ENCODE measurements around the gene IER5L.

DNA sequence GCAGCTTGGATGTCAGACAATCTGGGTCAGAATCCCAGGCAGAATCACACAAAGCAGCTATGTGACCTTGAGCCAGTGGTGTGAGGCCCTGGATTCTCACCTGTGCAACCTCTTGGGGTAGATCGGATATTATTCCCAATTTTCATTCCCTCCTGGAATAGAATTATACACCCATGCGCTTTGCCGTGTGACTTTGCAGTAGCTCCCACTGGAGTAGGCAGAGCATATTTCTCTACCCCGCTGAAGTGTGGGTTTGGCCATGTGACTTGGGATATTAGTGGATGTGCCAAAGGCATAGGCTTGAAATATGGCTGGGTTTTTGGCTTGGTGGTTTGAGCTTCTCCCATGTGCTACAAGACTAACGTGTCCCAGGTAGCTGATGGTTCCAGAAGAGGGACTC lies 35.5 kb upstream of the IER5L start:
- TF ChIP-seq, protein P1, sequence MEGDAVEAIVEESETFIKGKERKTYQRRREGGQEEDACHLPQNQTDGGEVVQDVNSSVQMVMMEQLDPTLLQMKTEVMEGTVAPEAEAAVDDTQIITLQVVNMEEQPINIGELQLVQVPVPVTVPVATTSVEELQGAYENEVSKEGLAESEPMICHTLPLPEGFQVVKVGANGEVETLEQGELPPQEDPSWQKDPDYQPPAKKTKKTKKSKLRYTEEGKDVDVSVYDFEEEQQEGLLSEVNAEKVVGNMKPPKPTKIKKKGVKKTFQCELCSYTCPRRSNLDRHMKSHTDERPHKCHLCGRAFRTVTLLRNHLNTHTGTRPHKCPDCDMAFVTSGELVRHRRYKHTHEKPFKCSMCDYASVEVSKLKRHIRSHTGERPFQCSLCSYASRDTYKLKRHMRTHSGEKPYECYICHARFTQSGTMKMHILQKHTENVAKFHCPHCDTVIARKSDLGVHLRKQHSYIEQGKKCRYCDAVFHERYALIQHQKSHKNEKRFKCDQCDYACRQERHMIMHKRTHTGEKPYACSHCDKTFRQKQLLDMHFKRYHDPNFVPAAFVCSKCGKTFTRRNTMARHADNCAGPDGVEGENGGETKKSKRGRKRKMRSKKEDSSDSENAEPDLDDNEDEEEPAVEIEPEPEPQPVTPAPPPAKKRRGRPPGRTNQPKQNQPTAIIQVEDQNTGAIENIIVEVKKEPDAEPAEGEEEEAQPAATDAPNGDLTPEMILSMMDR (IDR thresholded peaks at IDR 0.05): no peak
- no peak for TF ChIP-seq POLR2A (IDR thresholded peaks at IDR 0.05)
